Measurements from ENCODE around the gene DERL3. TPM values are rescaled to one million over a fixed set of nuclear protein-coding genes. Genes with fewer than 3 reads are reported as not detected.

The DERL3 gene
- 3.9 TPM for polyA plus RNA-seq (2013)

GRCh38 chr22:23838681-23839468 is at the start of gene DERL3:
DERL3 (minus strand) TSS chr22:23839006; CDS start chr22:23838987, 19 bp downstream.
- Histone ChIP-seq H3K36me3 (ENCODE audit: control insufficient read depth in 4 of 4, insufficient read depth in 4 of 4, low read length in 3 of 4) (peaks cover 3 to 39% (median 20%) of the 10 kb centered on the region in 4 experiments), H3K4me1 (ENCODE audit: control extremely low read depth in 1 of 4, control insufficient read depth in 4 of 4, insufficient read depth in 4 of 4, low read length in 3 of 4) (peaks cover 2 to 36% (median 29%) of the 10 kb centered on the region in 4 experiments), H3K4me3 (ENCODE audit: control insufficient read depth in 1 of 7, extremely low read depth in 1 of 7, insufficient read depth in 4 of 7, low read depth in 2 of 7, low read length in 6 of 7) (peak within 1 kb of the TSS in 5 of 7 experiments; percentile 40 to 75 (median 67)), H3K9me3 (ENCODE audit: control extremely low read depth in 1 of 5, control insufficient read depth in 4 of 5, insufficient read depth in 2 of 5, low read depth in 1 of 5, low read length in 4 of 5) (no peaks in the 10 kb centered on the region), H3K27ac (ENCODE audit: insufficient read depth in 1 of 2, low read depth in 1 of 2, low read length in 2 of 2, poor library complexity in 1 of 2, severe bottlenecking in 2 of 2) (peak within 1 kb of the TSS; percentile 70 to 85), H3K27me3 (replicated peaks in 2 of 5; ENCODE audit: control insufficient read depth in 4 of 5, insufficient read depth in 5 of 5, low read length in 4 of 5) (no peaks in the 10 kb centered on the region)
- POLR2A ChIA-PET: interaction anchor here (0.5 kb wide), 1 partner anchor 27 kb away, joined by 3 read pairs; no protein-coding TSS in a partner anchor
- CTCF ChIA-PET: interaction anchor here (1.0 to 1.2 kb wide), 2 partner anchors 11 to 18 kb away, joined by 4 to 6 read pairs; partner anchors contain the start of gene SLC2A11
- WGBS (ENCODE audit: insufficient coverage): 0% methylated on average over 58 of the region's 70 CpGs
- peak; percentile 99 to 100 (median 100) for DNase-seq

- no peak overlapping the region for H3K4me3 ChIP-seq (ENCODE audit: control insufficient read depth in 1 of 7, extremely low read depth in 1 of 7, insufficient read depth in 4 of 7, low read depth in 2 of 7, low read length in 6 of 7)
- ChIA-PET POLR2A (no interaction called here), CTCF (interaction anchor here (0.8 to 2.1 kb wide), 3 partner anchors 9 to 14 kb away, joined by 3 to 6 read pairs (median 3); no protein-coding TSS in a partner anchor)
- no peaks in the 10 kb centered on the region for H3K9me3 ChIP-seq (ENCODE audit: control extremely low read depth in 1 of 5, control insufficient read depth in 4 of 5, insufficient read depth in 2 of 5, low read depth in 1 of 5, low read length in 4 of 5)
- 93% methylated on average over 9 of the region's 9 CpGs for WGBS (ENCODE audit: insufficient coverage)
- H3K27ac ChIP-seq (ENCODE audit: insufficient read depth in 1 of 2, low read depth in 1 of 2, low read length in 2 of 2, poor library complexity in 1 of 2, severe bottlenecking in 2 of 2): no peak overlapping the region
- DNase-seq: no peak
- H3K4me1 ChIP-seq (ENCODE audit: control extremely low read depth in 1 of 4, control insufficient read depth in 4 of 4, insufficient read depth in 4 of 4, low read length in 3 of 4): no peaks in the 10 kb centered on the region
- peaks cover 0 to 6% (median 1%) of the 10 kb centered on the region in 4 experiments for H3K36me3 ChIP-seq (ENCODE audit: control insufficient read depth in 4 of 4, insufficient read depth in 4 of 4, low read length in 3 of 4)
- H3K27me3 ChIP-seq (replicated peaks in 2 of 5; ENCODE audit: control insufficient read depth in 4 of 5, insufficient read depth in 5 of 5, low read length in 4 of 5): no peaks in the 10 kb centered on the region
These were observed 45.3 kb upstream of the DERL3 start for GRCh38 chr22:23884140-23884539.

- no peaks in the 10 kb centered on the region for H3K27me3 ChIP-seq (replicated peaks in 2 of 5; ENCODE audit: control insufficient read depth in 4 of 5, insufficient read depth in 5 of 5, low read length in 4 of 5)
- H3K27ac ChIP-seq (ENCODE audit: insufficient read depth in 1 of 2, low read depth in 1 of 2, low read length in 2 of 2, poor library complexity in 1 of 2, severe bottlenecking in 2 of 2): no peak overlapping the region
- ChIA-PET CTCF (interaction anchor here (0.8 to 2.1 kb wide), 3 partner anchors 10 to 15 kb away, joined by 3 to 6 read pairs (median 3); no protein-coding TSS in a partner anchor), POLR2A (no interaction called here)
- no peaks in the 10 kb centered on the region for H3K9me3 ChIP-seq (ENCODE audit: control extremely low read depth in 1 of 5, control insufficient read depth in 4 of 5, insufficient read depth in 2 of 5, low read depth in 1 of 5, low read length in 4 of 5)
- H3K36me3 ChIP-seq (ENCODE audit: control insufficient read depth in 4 of 4, insufficient read depth in 4 of 4, low read length in 3 of 4): peaks cover 0 to 6% (median 1%) of the 10 kb centered on the region in 4 experiments
- H3K4me3 ChIP-seq (ENCODE audit: control insufficient read depth in 1 of 7, extremely low read depth in 1 of 7, insufficient read depth in 4 of 7, low read depth in 2 of 7, low read length in 6 of 7): no peak overlapping the region
- WGBS (ENCODE audit: insufficient coverage): 100% methylated on average over 3 of the region's 9 CpGs
- H3K4me1 ChIP-seq (ENCODE audit: control extremely low read depth in 1 of 4, control insufficient read depth in 4 of 4, insufficient read depth in 4 of 4, low read length in 3 of 4): no peaks in the 10 kb centered on the region
- no peak for DNase-seq
These were observed 44.9 kb upstream of the DERL3 start for GRCh38 chr22:23883658-23884057.

GRCh38 chr22:23882370-23882769 is 43.6 kb upstream of the DERL3 start:
- 94% methylated on average over 13 of the region's 20 CpGs for WGBS (ENCODE audit: insufficient coverage)
- no peak for DNase-seq
- H3K4me3 ChIP-seq (ENCODE audit: control insufficient read depth in 1 of 7, extremely low read depth in 1 of 7, insufficient read depth in 4 of 7, low read depth in 2 of 7, low read length in 6 of 7): no peak overlapping the region
- POLR2A ChIA-PET: no interaction called here
- CTCF ChIA-PET: interaction anchor here (1.3 to 2.1 kb wide), 2 partner anchors 11 to 20 kb away, joined by 3 to 6 read pairs; no protein-coding TSS in a partner anchor
- peaks cover 0 to 9% (median 6%) of the 10 kb centered on the region in 4 experiments for H3K36me3 ChIP-seq (ENCODE audit: control insufficient read depth in 4 of 4, insufficient read depth in 4 of 4, low read length in 3 of 4)
- no peaks in the 10 kb centered on the region for H3K9me3 ChIP-seq (ENCODE audit: control extremely low read depth in 1 of 5, control insufficient read depth in 4 of 5, insufficient read depth in 2 of 5, low read depth in 1 of 5, low read length in 4 of 5)
- no peaks in the 10 kb centered on the region for H3K4me1 ChIP-seq (ENCODE audit: control extremely low read depth in 1 of 4, control insufficient read depth in 4 of 4, insufficient read depth in 4 of 4, low read length in 3 of 4)
- H3K27me3 ChIP-seq (replicated peaks in 2 of 5; ENCODE audit: control insufficient read depth in 4 of 5, insufficient read depth in 5 of 5, low read length in 4 of 5): no peaks in the 10 kb centered on the region
- H3K27ac ChIP-seq (ENCODE audit: insufficient read depth in 1 of 2, low read depth in 1 of 2, low read length in 2 of 2, poor library complexity in 1 of 2, severe bottlenecking in 2 of 2): no peak overlapping the region

GRCh38 chr22:23878219-23878618 is 39.4 kb upstream of the DERL3 start:
- Histone ChIP-seq H3K9me3 (ENCODE audit: control extremely low read depth in 1 of 5, control insufficient read depth in 4 of 5, insufficient read depth in 2 of 5, low read depth in 1 of 5, low read length in 4 of 5) (no peaks in the 10 kb centered on the region), H3K4me3 (ENCODE audit: control insufficient read depth in 1 of 7, extremely low read depth in 1 of 7, insufficient read depth in 4 of 7, low read depth in 2 of 7, low read length in 6 of 7) (no peak overlapping the region), H3K27ac (ENCODE audit: insufficient read depth in 1 of 2, low read depth in 1 of 2, low read length in 2 of 2, poor library complexity in 1 of 2, severe bottlenecking in 2 of 2) (no peak overlapping the region), H3K36me3 (ENCODE audit: control insufficient read depth in 4 of 4, insufficient read depth in 4 of 4, low read length in 3 of 4) (peaks cover 0 to 19% (median 10%) of the 10 kb centered on the region in 4 experiments), H3K4me1 (ENCODE audit: control extremely low read depth in 1 of 4, control insufficient read depth in 4 of 4, insufficient read depth in 4 of 4, low read length in 3 of 4) (no peaks in the 10 kb centered on the region), H3K27me3 (replicated peaks in 2 of 5; ENCODE audit: control insufficient read depth in 4 of 5, insufficient read depth in 5 of 5, low read length in 4 of 5) (no peaks in the 10 kb centered on the region)
- 100% methylated on average over 6 of the region's 7 CpGs for WGBS (ENCODE audit: insufficient coverage)
- no peak for DNase-seq
- ChIA-PET CTCF (interaction anchor here (1.4 kb wide), 1 partner anchor 28 kb away, joined by 5 read pairs; no protein-coding TSS in a partner anchor), POLR2A (no interaction called here)

- Histone ChIP-seq H3K4me3 (ENCODE audit: control insufficient read depth in 1 of 7, extremely low read depth in 1 of 7, insufficient read depth in 4 of 7, low read depth in 2 of 7, low read length in 6 of 7) (no peak overlapping the region), H3K4me1 (ENCODE audit: control extremely low read depth in 1 of 4, control insufficient read depth in 4 of 4, insufficient read depth in 4 of 4, low read length in 3 of 4) (no peaks in the 10 kb centered on the region), H3K27ac (ENCODE audit: insufficient read depth in 1 of 2, low read depth in 1 of 2, low read length in 2 of 2, poor library complexity in 1 of 2, severe bottlenecking in 2 of 2) (no peak overlapping the region), H3K27me3 (replicated peaks in 2 of 5; ENCODE audit: control insufficient read depth in 4 of 5, insufficient read depth in 5 of 5, low read length in 4 of 5) (no peaks in the 10 kb centered on the region), H3K36me3 (ENCODE audit: control insufficient read depth in 4 of 4, insufficient read depth in 4 of 4, low read length in 3 of 4) (peaks cover 0 to 18% (median 10%) of the 10 kb centered on the region in 4 experiments), H3K9me3 (ENCODE audit: control extremely low read depth in 1 of 5, control insufficient read depth in 4 of 5, insufficient read depth in 2 of 5, low read depth in 1 of 5, low read length in 4 of 5) (no peaks in the 10 kb centered on the region)
- no peak for DNase-seq
- POLR2A ChIA-PET: no interaction called here
- CTCF ChIA-PET: interaction anchor here (1.4 kb wide), 1 partner anchor 27 kb away, joined by 5 read pairs; no protein-coding TSS in a partner anchor
- 94% methylated on average over 8 of the region's 8 CpGs for WGBS (ENCODE audit: insufficient coverage)
These were observed 38.8 kb upstream of the DERL3 start for GRCh38 chr22:23877566-23877965.

GRCh38 chr22:23875801-23876200 is 37.0 kb upstream of the DERL3 start:
- H3K27me3 ChIP-seq (replicated peaks in 2 of 5; ENCODE audit: control insufficient read depth in 4 of 5, insufficient read depth in 5 of 5, low read length in 4 of 5): no peaks in the 10 kb centered on the region
- H3K36me3 ChIP-seq (ENCODE audit: control insufficient read depth in 4 of 4, insufficient read depth in 4 of 4, low read length in 3 of 4): peaks cover 0 to 18% (median 8%) of the 10 kb centered on the region in 4 experiments
- CTCF ChIA-PET: no interaction called here
- DNase-seq: no peak
- H3K4me1 ChIP-seq (ENCODE audit: control extremely low read depth in 1 of 4, control insufficient read depth in 4 of 4, insufficient read depth in 4 of 4, low read length in 3 of 4): no peaks in the 10 kb centered on the region
- H3K4me3 ChIP-seq (ENCODE audit: control insufficient read depth in 1 of 7, extremely low read depth in 1 of 7, insufficient read depth in 4 of 7, low read depth in 2 of 7, low read length in 6 of 7): no peak overlapping the region
- H3K27ac ChIP-seq (ENCODE audit: insufficient read depth in 1 of 2, low read depth in 1 of 2, low read length in 2 of 2, poor library complexity in 1 of 2, severe bottlenecking in 2 of 2): no peak overlapping the region
- WGBS (ENCODE audit: insufficient coverage): 76% methylated on average over 2 of the region's 2 CpGs
- no peaks in the 10 kb centered on the region for H3K9me3 ChIP-seq (ENCODE audit: control extremely low read depth in 1 of 5, control insufficient read depth in 4 of 5, insufficient read depth in 2 of 5, low read depth in 1 of 5, low read length in 4 of 5)
- POLR2A ChIA-PET: no interaction called here
